Esophagus muscularis mucosa (tissue), 4 donors: ENCODE measurements around the gene SPDYE2B. TPM values are rescaled to one million over a fixed set of nuclear protein-coding genes. Genes with fewer than 3 reads are reported as not detected.
A peak's percentile ranks its signal among the peaks of the same experiment; 100 is the strongest.
"Not testable (repeated sequence)": the region's sequence is repeated elsewhere in the genome, so short reads cannot be mapped to it uniquely, and the experiment has no call there.

Source experiments
- DNase-seq: peaks from one replicate; pipeline ENCODE4 v3.0.0-alpha.2; 2017; ENCODE audit errors: extremely low spot score
- H3K27ac ChIP-seq, 4 donors: fragments of 200-600 bp; sonication (generic); replicated peaks in 1 of 4; 1 replicate in 3 of 4; 2 replicates in 1 of 4; pipeline ENCODE4 v1.5.1; 2016 to 2019; ENCODE audit warnings: mild to moderate bottlenecking in 1 of 4
- H3K27me3 ChIP-seq, 4 donors: fragments of 200-600 bp; sonication (generic); one replicate each; pipeline versions ENCODE4 v1.5.1 to v1.6.0; 2016 to 2019
- H3K36me3 ChIP-seq, 4 donors: fragments of 200-600 bp; sonication (generic); one replicate each; pipeline ENCODE4 v1.5.1; 2016 to 2019
- H3K4me1 ChIP-seq, 4 donors: fragments of 200-600 bp; sonication (generic); one replicate each; pipeline ENCODE4 v1.5.1; 2016 to 2019
- H3K4me3 ChIP-seq, 4 donors: fragments of 200-600 bp; sonication (generic); 1 replicate in 2 of 4; 2 replicates in 2 of 4; pipeline ENCODE4 v1.5.1; 2016 to 2019; ENCODE audit warnings: mild to moderate bottlenecking in 4 of 4, moderate library complexity in 1 of 4
- H3K9me3 ChIP-seq, 4 donors: fragments of 200-600 bp; sonication (generic); 1 replicate in 3 of 4; 2 replicates in 1 of 4; pipeline ENCODE4 v1.5.1; 2016 to 2019
- POLR2AphosphoS5 ChIP-seq, 2 donors: sonication (generic); formaldehyde crosslinking; IDR thresholded peaks; one replicate each; pipeline ENCODE4 v1.6.1; 2017; ENCODE audit warnings: antibody characterized with exemption in 2 of 2
- WGBS: methylation state at CpG from one replicate; pipeline ENCODE4 v1.1.5; 2018; 5-methylcytosine and 5-hydroxymethylcytosine counted together
- intact Hi-C: fragments of 100-400 bp; cut with DNase I; formaldehyde crosslinking; loops from one replicate; pipeline ENCODE4 v1.15.1; 2023
- total RNA-seq, 4 donors: library from RNA; depleted of rRNA; stranded (reverse); fragments of >200 nt; gene quantifications; one replicate each; pipeline versions ENCODE4 v1.1.0 to v1.2.1, GENCODE V29; 2016

The SPDYE2B gene
- total RNA-seq, 4 donors from 2014 or later, result not detected

- H3K27me3 ChIP-seq, DNase-seq, H3K27ac ChIP-seq, intact Hi-C loops, H3K9me3 ChIP-seq, H3K36me3 ChIP-seq, H3K4me1 ChIP-seq, H3K4me3 ChIP-seq: not testable (repeated sequence)
- no CpG with 5 or more reads among the region's 14 CpGs for whole genome bisulfite sequencing
Observed at GRCh38 chr7:102667523-102667922, 17.4 kb downstream of the SPDYE2B start.

- Histone ChIP-seq H3K27ac (peak within 1 kb of the TSS in 3 of 4 donors; percentile 52 to 64 (median 54)), H3K4me3 (peak within 1 kb of the TSS; percentile 46 to 60 (median 49))
- TF ChIP-seq POLR2AphosphoS5 (IDR thresholded peaks at IDR 0.05), result peak in 1 of 2 donors; percentile 61
- no CpG with 5 or more reads among the region's 63 CpGs for WGBS
- intact Hi-C loops, H3K9me3 ChIP-seq, H3K4me1 ChIP-seq, H3K27me3 ChIP-seq, DNase-seq, H3K36me3 ChIP-seq: not testable (repeated sequence)
Observed at GRCh38 chr7:102671166-102671955, 21.2 kb downstream of the SPDYE2B start, which contains the start of gene POLR2J2. Gene POLR2J2 (minus strand): TSS chr7:102671663. CDS start chr7:102671601, 62 bp downstream.

- intact Hi-C loops, H3K27me3 ChIP-seq, H3K9me3 ChIP-seq, DNase-seq, H3K36me3 ChIP-seq, H3K4me1 ChIP-seq: not testable (repeated sequence)
- WGBS, result no CpG with 5 or more reads among the region's 9 CpGs
- H3K4me3 ChIP-seq, result peak overlapping the region in 2 of 4 donors; percentile 47 to 60
- peak overlapping the region in 2 of 4 donors; percentile 54 to 64 for H3K27ac ChIP-seq
Observed at GRCh38 chr7:102671956-102672307, 21.8 kb downstream of the SPDYE2B start.

GRCh38 chr7:102673447-102674067 is 23.4 kb downstream of the SPDYE2B start:
- H3K4me3 ChIP-seq, DNase-seq, intact Hi-C loops, H3K27me3 ChIP-seq, H3K9me3 ChIP-seq, H3K27ac ChIP-seq, H3K36me3 ChIP-seq, H3K4me1 ChIP-seq: not testable (repeated sequence)
- WGBS, result no CpG with 5 or more reads among the region's 9 CpGs

GRCh38 chr7:102675545-102675944 is 25.4 kb downstream of the SPDYE2B start:
- H3K4me1 ChIP-seq, H3K27me3 ChIP-seq, H3K4me3 ChIP-seq, H3K27ac ChIP-seq, intact Hi-C loops, DNase-seq, H3K9me3 ChIP-seq, H3K36me3 ChIP-seq: not testable (repeated sequence)
- 100% methylated on average over 1 of the region's 2 CpGs for WGBS

- intact Hi-C loops, DNase-seq, H3K36me3 ChIP-seq, H3K4me3 ChIP-seq, H3K27me3 ChIP-seq, H3K27ac ChIP-seq, H3K4me1 ChIP-seq, H3K9me3 ChIP-seq: not testable (repeated sequence)
- no CpG with 5 or more reads among the region's 5 CpGs for WGBS
Observed at GRCh38 chr7:102680780-102681179, 30.7 kb downstream of the SPDYE2B start.

GRCh38 chr7:102682560-102682959 is 32.4 kb downstream of the SPDYE2B start:
- H3K9me3 ChIP-seq, H3K4me1 ChIP-seq, intact Hi-C loops, DNase-seq, H3K27me3 ChIP-seq, H3K4me3 ChIP-seq, H3K36me3 ChIP-seq, H3K27ac ChIP-seq: not testable (repeated sequence)
- no CpG with 5 or more reads among the region's 5 CpGs for WGBS

- H3K27ac ChIP-seq, H3K9me3 ChIP-seq, H3K4me3 ChIP-seq, H3K36me3 ChIP-seq, DNase-seq, H3K27me3 ChIP-seq, intact Hi-C loops, H3K4me1 ChIP-seq: not testable (repeated sequence)
- no CpG with 5 or more reads among the region's 37 CpGs for WGBS
Observed at GRCh38 chr7:102688299-102689036, 38.3 kb downstream of the SPDYE2B start.

GRCh38 chr7:102689436-102690282 is 39.5 kb downstream of the SPDYE2B start:
- H3K4me1 ChIP-seq, H3K36me3 ChIP-seq, H3K9me3 ChIP-seq, intact Hi-C loops, DNase-seq, H3K27me3 ChIP-seq, H3K27ac ChIP-seq: not testable (repeated sequence)
- peak overlapping the region in 2 of 4 donors; percentile 37 to 43 for H3K4me3 ChIP-seq
- no CpG with 5 or more reads among the region's 74 CpGs for WGBS

GRCh38 chr7:102690602-102691001 is 40.5 kb downstream of the SPDYE2B start:
- intact Hi-C loops, H3K4me3 ChIP-seq, DNase-seq, H3K4me1 ChIP-seq, H3K27ac ChIP-seq, H3K9me3 ChIP-seq, H3K27me3 ChIP-seq, H3K36me3 ChIP-seq: not testable (repeated sequence)
- WGBS, result no CpG with 5 or more reads among the region's 6 CpGs

- H3K4me1 ChIP-seq, H3K4me3 ChIP-seq, intact Hi-C loops, H3K27ac ChIP-seq, H3K27me3 ChIP-seq, H3K36me3 ChIP-seq, H3K9me3 ChIP-seq, DNase-seq: not testable (repeated sequence)
- WGBS, result 73% methylated on average over 2 of the region's 2 CpGs
Observed at GRCh38 chr7:102694008-102694407, 43.9 kb downstream of the SPDYE2B start.
